ENCODE data around the gene CHML.

The CHML gene

DNA sequence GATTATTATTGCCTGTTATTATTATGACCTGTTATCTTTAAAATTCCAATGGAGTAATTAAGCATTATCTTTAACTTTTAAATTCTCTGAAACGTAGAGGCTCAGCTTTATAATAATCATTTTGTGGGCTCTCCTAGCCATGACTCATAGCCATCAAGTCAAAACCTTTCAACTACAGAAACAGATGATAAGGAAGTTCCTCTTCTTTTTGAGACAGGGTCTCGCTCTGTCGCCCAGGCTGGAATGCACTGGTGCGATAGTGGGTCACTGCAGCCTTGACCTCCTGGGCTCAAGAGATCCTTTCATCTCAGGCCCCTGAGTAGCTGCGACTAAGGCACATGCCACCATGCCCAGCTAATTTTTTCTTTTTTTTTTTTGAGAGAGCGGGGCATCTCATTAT, 43.5 kb downstream of the CHML start:
- Histone ChIP-seq H3K27ac (ENCODE audit: low read length) (no peak overlapping the region), H3K27me3 (ENCODE audit: insufficient read depth, low read length, poor library complexity) (no peaks in the 10 kb centered on the region), H3K4me1 (ENCODE audit: insufficient read depth, low read length) (no peaks in the 10 kb centered on the region), H3K36me3 (ENCODE audit: insufficient read depth, low read length) (no peaks in the 10 kb centered on the region), H3K9me3 (ENCODE audit: insufficient read depth, low read length, severe bottlenecking) (no peaks in the 10 kb centered on the region), H3K79me2 (ENCODE audit: insufficient read depth, low read length) (no peaks in the 10 kb centered on the region), H4K20me1 (ENCODE audit: insufficient read depth, low read length) (no peaks in the 10 kb centered on the region), H3K9ac (ENCODE audit: low read depth, low read length) (no peak overlapping the region), H3K4me2 (ENCODE audit: insufficient read depth, low read length) (no peak overlapping the region), H3K4me3 (ENCODE audit: low read depth in 1 of 2, low read length in 2 of 2) (no peak overlapping the region), H2AFZ (ENCODE audit: low read depth, low read length) (no peak overlapping the region)
- TF ChIP-seq, protein P1, sequence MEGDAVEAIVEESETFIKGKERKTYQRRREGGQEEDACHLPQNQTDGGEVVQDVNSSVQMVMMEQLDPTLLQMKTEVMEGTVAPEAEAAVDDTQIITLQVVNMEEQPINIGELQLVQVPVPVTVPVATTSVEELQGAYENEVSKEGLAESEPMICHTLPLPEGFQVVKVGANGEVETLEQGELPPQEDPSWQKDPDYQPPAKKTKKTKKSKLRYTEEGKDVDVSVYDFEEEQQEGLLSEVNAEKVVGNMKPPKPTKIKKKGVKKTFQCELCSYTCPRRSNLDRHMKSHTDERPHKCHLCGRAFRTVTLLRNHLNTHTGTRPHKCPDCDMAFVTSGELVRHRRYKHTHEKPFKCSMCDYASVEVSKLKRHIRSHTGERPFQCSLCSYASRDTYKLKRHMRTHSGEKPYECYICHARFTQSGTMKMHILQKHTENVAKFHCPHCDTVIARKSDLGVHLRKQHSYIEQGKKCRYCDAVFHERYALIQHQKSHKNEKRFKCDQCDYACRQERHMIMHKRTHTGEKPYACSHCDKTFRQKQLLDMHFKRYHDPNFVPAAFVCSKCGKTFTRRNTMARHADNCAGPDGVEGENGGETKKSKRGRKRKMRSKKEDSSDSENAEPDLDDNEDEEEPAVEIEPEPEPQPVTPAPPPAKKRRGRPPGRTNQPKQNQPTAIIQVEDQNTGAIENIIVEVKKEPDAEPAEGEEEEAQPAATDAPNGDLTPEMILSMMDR (IDR thresholded peaks at IDR 0.05; ENCODE audit: borderline replicate concordance, extremely low read depth, low read length, poor library complexity, severe bottlenecking), result no peak
- no peak for TF ChIP-seq EZH2 (IDR thresholded peaks at IDR 0.05; ENCODE audit: borderline replicate concordance, low read depth, low read length, severe bottlenecking)
- DNase-seq, result no peak
- ATAC-seq (ENCODE audit: insufficient read depth, low read depth), result no peak

DNA sequence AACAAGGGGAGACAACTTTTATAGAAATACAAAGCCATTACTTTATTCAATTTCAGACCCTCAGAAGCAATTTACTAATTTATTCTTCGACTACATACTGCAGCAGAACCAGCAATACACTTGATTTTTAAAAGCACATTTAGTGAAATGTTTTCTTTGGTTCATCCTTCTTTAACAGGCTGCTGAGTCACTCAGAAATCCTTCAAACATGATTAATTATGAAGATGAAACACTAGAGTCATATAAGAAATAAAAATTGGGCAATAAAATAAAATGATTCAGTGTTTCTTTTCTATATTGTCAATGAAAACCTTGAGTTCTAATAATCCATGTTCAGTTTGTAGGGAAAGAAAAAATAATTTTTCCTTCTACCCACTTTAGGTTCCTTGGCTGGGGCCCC, 47.0 kb downstream of the CHML start:
- no peak overlapping the region for H3K9ac ChIP-seq (ENCODE audit: low read depth, low read length)
- H3K36me3 ChIP-seq (ENCODE audit: insufficient read depth, low read length), result no peaks in the 10 kb centered on the region
- H3K27me3 ChIP-seq (ENCODE audit: insufficient read depth, low read length, poor library complexity), result no peaks in the 10 kb centered on the region
- ATAC-seq (ENCODE audit: insufficient read depth, low read depth), result no peak
- H3K79me2 ChIP-seq (ENCODE audit: insufficient read depth, low read length), result no peaks in the 10 kb centered on the region
- no peak for DNase-seq
- H2AFZ ChIP-seq (ENCODE audit: low read depth, low read length), result no peak overlapping the region
- no peak overlapping the region for H3K4me3 ChIP-seq (ENCODE audit: low read depth in 1 of 2, low read length in 2 of 2)
- no peaks in the 10 kb centered on the region for H3K9me3 ChIP-seq (ENCODE audit: insufficient read depth, low read length, severe bottlenecking)
- no peak overlapping the region for H3K4me2 ChIP-seq (ENCODE audit: insufficient read depth, low read length)
- H3K27ac ChIP-seq (ENCODE audit: low read length), result no peak overlapping the region
- no peak for TF ChIP-seq EZH2 (IDR thresholded peaks at IDR 0.05; ENCODE audit: borderline replicate concordance, low read depth, low read length, severe bottlenecking)
- TF ChIP-seq, protein P1 (IDR thresholded peaks at IDR 0.05; ENCODE audit: borderline replicate concordance, extremely low read depth, low read length, poor library complexity, severe bottlenecking), result no peak
- no peaks in the 10 kb centered on the region for H3K4me1 ChIP-seq (ENCODE audit: insufficient read depth, low read length)
- no peaks in the 10 kb centered on the region for H4K20me1 ChIP-seq (ENCODE audit: insufficient read depth, low read length)

DNA sequence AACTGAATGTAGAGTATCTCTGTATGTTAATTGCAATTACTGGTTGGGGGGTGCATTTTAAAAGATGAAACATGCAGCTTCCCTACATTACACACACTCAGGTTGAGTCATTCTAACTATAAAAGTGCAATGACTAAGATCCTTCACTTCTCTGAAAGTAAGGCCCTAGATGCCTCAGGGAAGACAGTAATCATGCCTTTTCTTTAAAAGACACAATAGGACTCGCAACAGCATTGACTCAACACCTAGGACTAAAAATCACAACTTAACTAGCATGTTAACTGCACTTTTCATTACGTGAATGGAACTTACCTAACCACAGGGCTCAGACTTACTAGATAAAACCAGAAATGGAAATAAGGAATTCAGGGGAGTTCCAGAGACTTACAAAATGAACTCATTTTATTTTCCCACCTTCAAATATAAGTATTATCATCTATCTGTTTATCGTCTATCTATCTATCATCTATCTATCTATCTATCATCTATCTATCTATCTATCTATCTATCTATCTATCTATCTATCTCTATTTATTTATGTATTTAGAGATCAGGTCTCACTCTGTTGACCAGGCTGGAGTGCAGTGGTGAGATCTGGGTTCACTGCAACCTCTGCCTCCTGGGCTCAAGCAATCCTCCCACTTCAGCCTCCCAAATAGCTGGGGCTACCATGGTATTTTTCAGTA, 47.8 kb downstream of the CHML start:
- Histone ChIP-seq H3K4me3 (ENCODE audit: low read depth in 1 of 2, low read length in 2 of 2) (no peak overlapping the region), H3K27me3 (ENCODE audit: insufficient read depth, low read length, poor library complexity) (no peaks in the 10 kb centered on the region), H3K79me2 (ENCODE audit: insufficient read depth, low read length) (no peaks in the 10 kb centered on the region), H3K9me3 (ENCODE audit: insufficient read depth, low read length, severe bottlenecking) (no peaks in the 10 kb centered on the region), H3K4me1 (ENCODE audit: insufficient read depth, low read length) (no peaks in the 10 kb centered on the region), H3K36me3 (ENCODE audit: insufficient read depth, low read length) (no peaks in the 10 kb centered on the region), H3K4me2 (ENCODE audit: insufficient read depth, low read length) (no peak overlapping the region), H3K27ac (ENCODE audit: low read length) (no peak overlapping the region), H4K20me1 (ENCODE audit: insufficient read depth, low read length) (no peaks in the 10 kb centered on the region), H3K9ac (ENCODE audit: low read depth, low read length) (no peak overlapping the region), H2AFZ (ENCODE audit: low read depth, low read length) (no peak overlapping the region)
- TF ChIP-seq, protein P1 (IDR thresholded peaks at IDR 0.05; ENCODE audit: borderline replicate concordance, extremely low read depth, low read length, poor library complexity, severe bottlenecking), result no peak
- no peak for TF ChIP-seq EZH2 (IDR thresholded peaks at IDR 0.05; ENCODE audit: borderline replicate concordance, low read depth, low read length, severe bottlenecking)
- ATAC-seq (ENCODE audit: insufficient read depth, low read depth), result no peak
- DNase-seq, result no peak

All from DND-41 (cell line).